Measurements from ENCODE around the gene SYNDIG1. TPM values are rescaled to one million over a fixed set of nuclear protein-coding genes. Genes with fewer than 3 reads are reported as not detected.

Gene SYNDIG1
- total RNA-seq, 1 donor from 2014 or later = not detected

GRCh38 chr20:24470746-24471582 is 1.5 kb downstream of the SYNDIG1 start:
- no peak for DNase-seq (ENCODE audit: low read depth, low spot score)

DNA sequence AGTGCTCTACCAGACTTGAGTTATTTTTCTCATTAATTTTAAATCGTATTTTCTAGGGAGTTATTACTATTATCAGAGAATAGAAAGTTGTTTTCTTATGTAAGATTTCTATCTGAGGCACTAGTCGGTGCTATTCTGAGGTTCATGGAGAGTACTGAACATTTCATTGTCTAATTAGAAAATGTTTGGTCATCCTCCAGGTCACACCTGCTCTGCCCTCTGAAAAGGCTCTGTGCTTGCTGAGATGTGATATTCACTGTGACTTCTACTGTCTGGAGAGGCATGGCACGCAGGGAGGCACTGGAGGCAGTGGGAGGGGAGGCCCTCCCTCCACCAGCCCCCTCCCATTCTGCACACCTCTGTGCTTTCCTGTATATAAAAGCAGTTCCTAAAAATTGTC is 3.0 kb downstream of the SYNDIG1 start:
- DNase-seq (ENCODE audit: low read depth, low spot score) = no peak

- DNase-seq (ENCODE audit: low read depth, low spot score) = no peak
Observed at GRCh38 chr20:24473435-24474223, 4.2 kb downstream of the SYNDIG1 start.

DNA sequence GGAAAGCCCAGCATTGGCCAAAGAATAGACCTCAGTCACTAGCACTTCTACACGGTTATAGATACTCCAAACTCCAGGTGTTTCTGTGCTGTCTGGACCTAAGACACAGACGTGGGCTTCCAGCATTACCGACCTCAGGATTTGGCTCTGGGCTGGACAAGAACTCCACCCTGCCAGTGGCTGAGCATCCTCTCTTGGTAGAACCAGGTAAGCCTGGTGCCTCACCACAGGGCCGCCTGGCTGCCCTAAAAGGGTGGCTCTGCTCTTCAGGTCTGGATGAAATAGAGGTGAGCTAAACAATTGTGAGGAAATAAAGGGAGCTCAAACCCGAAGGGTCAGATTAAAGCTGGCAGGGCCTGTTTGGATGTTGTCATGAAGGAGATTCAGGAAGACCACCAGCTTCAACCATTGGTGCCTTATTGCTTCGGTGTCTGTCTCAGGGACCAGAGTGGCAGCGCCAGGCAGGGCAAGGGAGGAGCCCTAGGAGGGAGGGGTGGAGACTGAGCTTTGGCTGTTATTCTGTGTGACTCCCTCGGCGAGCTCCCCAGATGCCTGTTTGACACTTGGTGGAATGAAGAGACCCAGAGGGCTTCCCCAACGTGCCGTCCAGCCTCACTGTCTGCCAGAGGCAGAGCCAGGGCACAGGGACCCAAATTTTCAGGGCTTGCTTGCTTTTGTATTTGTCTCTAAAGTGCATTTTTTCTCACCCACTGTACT is 8.6 kb downstream of the SYNDIG1 start:
- no peak for DNase-seq (ENCODE audit: low read depth, low spot score)

DNA sequence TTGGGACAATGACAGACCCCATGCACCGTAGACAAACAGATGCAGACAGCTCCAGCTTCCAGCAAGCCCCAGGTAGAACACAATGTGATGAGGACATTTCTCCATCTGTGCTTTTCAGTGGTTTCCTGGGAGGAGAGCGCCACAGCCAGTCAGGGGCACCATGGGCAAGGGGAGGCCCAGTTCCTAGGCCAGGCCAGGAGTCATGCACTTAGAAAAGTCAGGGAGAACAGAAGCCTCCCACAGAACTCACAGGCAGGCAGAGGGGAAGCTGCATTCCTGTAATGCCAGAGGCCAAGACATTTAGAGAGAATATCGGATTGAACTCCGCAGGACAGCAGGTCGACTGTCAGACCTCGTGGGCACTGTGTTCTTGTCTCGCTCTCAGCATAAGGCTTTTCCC is 9.2 kb downstream of the SYNDIG1 start:
- DNase-seq (ENCODE audit: low read depth, low spot score) = no peak

- DNase-seq (ENCODE audit: low read depth, low spot score) = no peak
Observed at GRCh38 chr20:24479106-24479505, 9.7 kb downstream of the SYNDIG1 start.

DNA sequence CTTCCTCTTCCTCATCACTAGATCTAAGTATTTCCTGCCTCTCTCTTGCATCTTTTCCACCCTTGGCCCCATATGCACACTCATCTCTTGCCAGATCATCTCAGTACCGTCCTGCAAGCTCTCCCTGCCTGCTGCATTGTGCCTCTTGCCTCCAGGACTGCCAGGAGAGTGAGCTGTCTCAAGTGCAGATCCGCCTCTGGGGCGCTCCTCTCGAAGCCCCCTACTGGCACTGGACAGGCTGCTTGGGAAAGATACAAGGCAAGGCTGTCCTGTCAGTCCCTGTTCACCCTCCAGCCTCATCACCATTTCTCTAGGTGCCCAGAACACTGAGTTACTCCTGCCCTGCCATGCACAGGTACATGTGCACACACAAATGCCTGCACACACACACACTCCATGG is 10.2 kb downstream of the SYNDIG1 start:
- DNase-seq (ENCODE audit: low read depth, low spot score) = no peak

DNA sequence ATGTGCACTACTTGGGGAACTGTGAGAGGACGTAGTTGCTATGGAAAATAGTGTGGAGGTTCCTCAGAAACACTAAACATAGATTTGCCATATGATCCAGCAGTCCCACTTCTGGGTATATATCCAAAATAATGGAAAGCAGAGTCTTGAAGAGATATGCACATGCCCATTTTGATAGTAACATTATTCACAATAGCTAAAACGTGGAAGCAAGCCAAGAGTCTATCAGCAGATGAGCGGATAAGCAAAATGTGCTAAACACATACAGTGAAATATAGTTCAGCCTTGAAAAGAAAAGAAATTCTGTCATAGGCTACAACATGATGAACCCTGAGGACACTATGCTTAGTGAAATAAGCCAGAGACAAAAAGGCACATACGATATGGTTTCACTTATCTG is 11.1 kb downstream of the SYNDIG1 start:
- no peak for DNase-seq (ENCODE audit: low read depth, low spot score)

GRCh38 chr20:24481173-24481572 is 11.7 kb downstream of the SYNDIG1 start:
- DNase-seq (ENCODE audit: low read depth, low spot score) = no peak

DNA sequence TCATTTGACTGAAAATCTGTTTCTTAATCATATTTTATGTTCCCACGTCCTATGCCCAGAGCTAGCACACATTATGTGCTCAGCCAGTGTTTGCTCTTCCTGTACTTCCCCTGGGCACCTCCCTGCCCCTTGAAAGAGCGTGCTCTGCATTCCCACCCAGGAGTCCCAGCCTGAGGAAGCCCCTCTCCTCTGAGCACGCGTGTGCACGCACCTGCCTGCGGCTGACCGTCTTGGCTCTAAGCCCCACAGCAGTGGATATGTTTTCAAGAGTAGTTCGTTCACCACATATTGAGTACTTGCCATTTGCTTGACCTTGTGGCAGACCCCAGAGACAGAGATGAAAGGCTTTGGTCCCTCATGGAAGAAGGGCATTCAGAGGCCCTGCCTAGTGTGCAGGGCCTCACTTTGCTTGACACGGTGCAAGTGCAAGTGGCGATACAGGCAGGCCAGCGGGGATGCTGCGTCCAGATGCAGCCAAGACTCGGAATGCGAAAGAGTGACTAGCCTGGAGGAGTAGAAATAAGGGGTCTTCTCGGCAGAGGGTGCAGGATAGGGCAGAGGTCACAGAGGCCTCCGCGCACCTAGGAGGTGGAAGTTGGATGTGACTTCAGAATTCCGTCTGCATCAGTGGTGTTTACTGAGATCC is 14.1 kb downstream of the SYNDIG1 start:
- DNase-seq (ENCODE audit: low read depth, low spot score) = no peak

DNA sequence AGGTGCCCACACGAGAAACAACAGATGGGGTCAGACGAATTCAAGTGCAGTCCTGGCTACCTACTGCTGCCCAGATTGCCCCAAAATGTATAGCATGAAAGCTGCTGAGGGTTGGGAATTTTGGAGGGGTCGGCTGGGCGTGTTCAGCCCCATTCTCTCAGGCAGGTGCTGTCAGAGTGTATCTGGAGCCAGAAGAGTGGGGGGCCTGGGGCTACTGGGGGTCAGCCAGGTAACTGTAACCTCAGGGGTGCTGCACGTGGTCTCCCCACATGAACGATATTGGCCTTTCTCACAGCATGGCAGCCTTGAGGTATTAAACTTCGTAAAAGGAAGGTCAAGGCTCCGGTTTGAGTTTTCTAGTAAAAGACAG is 14.6 kb downstream of the SYNDIG1 start:
- no peak for DNase-seq (ENCODE audit: low read depth, low spot score)

DNA sequence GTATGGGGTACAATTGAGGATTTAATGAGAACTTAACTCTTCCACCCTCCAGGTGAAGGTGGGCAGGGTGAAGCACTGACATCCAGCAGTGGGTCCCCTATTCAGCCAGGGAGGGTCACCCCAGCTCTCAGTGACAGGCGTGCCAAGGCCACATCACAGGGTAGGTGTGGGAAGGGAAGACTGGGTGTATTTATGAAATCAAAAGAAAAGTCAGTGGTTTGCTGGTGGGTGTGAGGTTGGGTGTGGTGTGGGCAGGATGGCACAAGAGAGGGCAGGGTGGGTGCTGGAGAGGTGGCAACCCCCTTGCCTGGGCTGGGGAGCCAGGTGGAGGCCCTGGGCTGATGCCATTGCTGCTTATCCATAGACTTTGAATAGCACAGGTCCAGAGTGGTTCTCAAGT is 16.6 kb downstream of the SYNDIG1 start:
- DNase-seq (ENCODE audit: low read depth, low spot score) = no peak

DNA sequence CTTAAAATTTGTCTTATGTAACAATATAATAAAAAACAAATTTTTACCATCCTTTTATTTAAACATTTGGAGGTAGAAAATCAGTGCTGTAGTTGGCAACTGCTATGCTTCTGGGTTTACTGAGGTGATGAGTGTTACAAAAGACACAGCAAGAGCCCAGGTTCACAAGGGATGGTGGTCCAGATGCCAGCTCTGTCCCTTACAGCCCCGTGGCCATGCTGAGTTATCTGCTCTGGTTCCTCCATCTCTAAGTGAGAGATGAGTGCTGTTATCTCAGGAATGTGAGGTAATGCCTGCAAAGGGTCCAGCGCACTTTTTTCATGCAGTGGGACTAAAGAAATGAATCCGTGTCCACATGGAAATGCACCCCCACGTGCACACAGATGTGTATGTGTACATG is 17.8 kb downstream of the SYNDIG1 start:
- DNase-seq (ENCODE audit: low read depth, low spot score) = no peak

DNA sequence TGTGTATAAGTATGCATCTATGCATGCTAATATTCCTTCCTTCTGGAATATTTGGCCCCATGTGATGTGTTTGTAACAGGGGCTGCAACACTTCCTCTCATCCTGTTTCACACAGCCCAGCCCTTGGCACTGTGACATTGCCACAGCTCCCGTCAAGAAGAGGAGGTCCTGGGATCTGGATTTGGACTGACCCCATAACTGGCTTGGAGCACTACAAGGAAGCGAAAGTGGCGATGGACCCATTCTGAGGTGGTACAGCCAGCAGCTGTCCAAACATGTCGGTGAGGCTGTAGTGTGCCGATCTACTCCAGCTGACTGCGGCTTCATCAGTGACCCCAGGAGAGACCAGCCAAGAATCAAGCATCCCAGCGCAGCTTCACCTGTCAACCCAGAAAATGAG is 18.2 kb downstream of the SYNDIG1 start:
- DNase-seq (ENCODE audit: low read depth, low spot score) = no peak

- DNase-seq (ENCODE audit: low read depth, low spot score) = no peak
Observed at GRCh38 chr20:24488064-24488799, 18.8 kb downstream of the SYNDIG1 start.

- DNase-seq (ENCODE audit: low read depth, low spot score) = no peak
Observed at GRCh38 chr20:24488800-24489175, 19.4 kb downstream of the SYNDIG1 start.

DNA sequence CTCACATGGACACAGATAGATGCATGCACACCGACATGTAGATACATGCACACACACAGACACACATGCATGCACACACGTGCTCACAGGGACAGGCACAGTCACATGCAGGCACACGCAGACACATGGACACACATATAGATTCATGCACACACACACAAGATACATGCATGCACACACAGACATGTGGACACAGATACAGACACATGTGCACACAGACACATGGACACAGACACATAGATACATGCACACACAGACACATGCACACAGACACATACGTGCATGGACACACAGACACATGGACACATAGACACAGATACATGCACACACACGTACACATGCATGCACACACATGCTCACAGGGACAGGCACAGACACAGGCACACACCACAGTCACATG is 19.8 kb downstream of the SYNDIG1 start:
- DNase-seq (ENCODE audit: low read depth, low spot score) = no peak

GRCh38 chr20:24489631-24490260 is 20.3 kb downstream of the SYNDIG1 start:
- DNase-seq (ENCODE audit: low read depth, low spot score) = no peak

DNA sequence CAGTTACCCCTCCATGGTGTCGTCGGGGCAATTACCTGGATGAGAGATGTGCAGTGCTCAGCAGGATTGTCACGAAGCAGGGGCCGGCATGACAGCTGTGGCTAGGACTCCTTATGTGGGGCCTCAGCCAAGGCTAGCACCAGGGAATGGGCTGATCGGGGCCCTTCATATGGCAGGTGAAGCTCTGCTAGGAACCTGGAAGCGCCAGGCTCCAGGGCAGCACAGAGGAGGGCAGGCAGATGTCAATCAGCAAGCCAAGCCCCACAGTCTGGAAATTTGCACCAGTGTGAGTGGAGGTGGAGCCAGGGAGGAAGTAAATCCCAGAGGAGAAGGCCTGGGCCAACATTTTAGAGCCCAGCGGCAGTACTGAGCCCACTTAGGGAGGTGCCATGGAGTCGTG is 21.2 kb downstream of the SYNDIG1 start:
- no peak for DNase-seq (ENCODE audit: low read depth, low spot score)

DNA sequence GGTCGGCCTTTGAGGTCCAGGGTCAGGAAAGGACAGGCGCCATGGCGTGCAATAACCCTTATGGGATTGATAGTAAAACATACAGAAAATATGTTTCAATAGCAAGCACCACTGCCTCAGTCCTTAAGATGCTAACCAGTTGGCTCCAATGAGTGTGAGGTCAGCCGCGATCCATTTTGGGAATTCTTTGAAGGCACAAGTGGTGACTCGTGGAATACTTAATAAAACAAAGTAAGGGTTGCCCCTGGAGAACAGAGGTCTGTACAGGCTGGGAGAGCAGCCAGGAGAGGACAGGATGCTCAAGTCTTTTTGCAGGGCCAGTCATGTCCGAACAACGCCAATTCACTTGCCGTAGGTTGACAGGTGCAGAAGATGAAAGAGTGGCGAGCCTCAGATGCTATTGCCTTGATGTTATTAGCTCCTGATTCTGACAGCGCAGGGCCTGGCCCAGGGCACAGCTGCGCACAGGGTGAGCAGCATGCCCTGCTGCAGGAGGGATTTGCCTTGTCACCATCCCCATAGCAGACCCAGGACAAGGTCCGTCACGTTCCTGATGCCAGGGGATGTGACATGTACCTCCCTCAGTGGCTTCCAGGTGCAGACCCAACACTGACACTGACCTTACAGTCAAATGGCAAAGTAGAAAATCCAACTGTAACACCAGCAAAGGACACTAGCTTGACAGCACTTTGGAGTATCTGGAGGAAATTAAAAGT is 21.8 kb downstream of the SYNDIG1 start:
- DNase-seq (ENCODE audit: low read depth, low spot score) = no peak
